NCI-H748 (cell line): ENCODE data around the gene SMG9.
A peak's percentile ranks its signal among the peaks of the same experiment; 100 is the strongest.
"Not testable (repeated sequence)": the region's sequence is repeated elsewhere in the genome, so short reads cannot be mapped to it uniquely, and the experiment has no call there.

Source experiments
- DNase-seq: peaks from one replicate; lab custom pipeline; 2025; ENCODE audit not compliant: unreplicated experiment; lab: John Stamatoyannopoulos, UW

The SMG9 gene

GRCh38 chr19:43695985-43696704 lies 58.6 kb downstream of the SMG9 start:
- DNase-seq: no peak

DNA sequence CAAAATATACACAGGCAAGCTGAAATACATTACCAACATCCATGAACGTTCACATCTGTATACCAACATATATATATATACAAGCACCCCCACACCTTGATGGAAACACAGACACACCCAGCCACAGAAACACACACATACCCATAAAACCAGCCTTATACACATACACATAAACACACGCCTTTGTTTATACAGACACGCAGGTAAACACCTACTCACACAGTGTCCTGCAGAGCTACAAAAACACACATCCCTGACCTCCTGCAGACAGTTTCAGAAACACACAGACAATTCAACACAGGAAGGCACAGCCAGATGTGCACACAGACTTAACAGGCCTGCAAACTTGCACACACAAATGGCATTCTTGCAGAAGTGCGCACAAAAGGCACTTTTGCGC lies 60.2 kb downstream of the SMG9 start:
- peak; percentile 56 for DNase-seq

- DNase-seq: no peak
Observed at GRCh38 chr19:43692877-43693276, 61.9 kb downstream of the SMG9 start.

GRCh38 chr19:43692385-43692784 lies 62.4 kb downstream of the SMG9 start:
- DNase-seq: no peak

GRCh38 chr19:43691755-43692154 lies 63.0 kb downstream of the SMG9 start:
- no peak for DNase-seq

GRCh38 chr19:43690890-43691289 lies 63.9 kb downstream of the SMG9 start:
- no peak for DNase-seq

DNA sequence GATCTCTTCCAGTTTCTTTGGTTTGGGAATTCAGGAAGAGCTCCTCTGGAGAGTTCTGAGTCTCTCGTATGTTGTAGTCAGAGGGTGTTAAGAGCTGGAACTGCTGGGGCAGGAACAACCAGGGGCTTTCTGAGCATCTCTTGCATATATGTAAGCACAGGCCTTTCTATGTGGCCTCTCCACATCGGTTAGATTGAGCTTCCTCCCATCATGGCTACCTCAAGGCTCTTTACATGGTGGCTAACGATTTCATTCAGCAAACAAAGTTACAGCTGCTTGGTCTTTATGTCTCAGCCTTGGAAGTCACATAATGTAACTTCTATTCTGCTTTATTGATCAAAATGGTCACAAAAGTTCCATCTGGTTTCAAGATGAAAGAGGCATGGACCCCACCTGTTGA lies 64.3 kb downstream of the SMG9 start:
- no peak for DNase-seq

DNA sequence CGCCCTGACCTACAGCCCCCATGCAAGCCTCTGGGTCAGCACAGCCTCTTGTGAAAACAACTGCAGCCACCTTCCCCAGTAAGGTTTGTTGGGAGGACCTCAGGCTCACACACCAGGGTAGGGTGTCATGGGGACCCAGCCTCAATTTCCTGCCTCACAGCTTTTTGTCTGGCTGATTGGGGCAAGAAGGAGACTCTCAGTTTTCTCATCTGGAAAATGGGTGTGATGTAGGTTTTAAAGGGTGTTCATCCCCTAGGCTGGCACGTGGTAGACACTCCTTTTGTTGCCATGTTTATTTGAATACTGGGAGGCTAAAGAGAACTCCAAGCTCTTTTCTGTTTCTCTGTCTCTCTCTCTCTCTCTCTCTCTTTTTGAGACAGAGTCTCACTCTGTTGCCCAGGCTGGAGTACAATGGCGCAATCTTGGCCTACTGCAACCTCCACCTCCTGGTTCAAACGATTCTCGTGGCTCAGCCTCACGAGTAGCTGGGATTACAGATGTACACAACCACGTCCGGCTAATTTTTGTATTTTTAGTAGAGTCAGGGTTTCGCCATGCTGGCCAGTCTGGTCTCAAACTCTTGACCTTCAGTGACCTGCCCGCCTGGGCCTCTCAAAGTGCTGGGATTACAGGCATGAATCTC lies 66.6 kb downstream of the SMG9 start:
- no peak for DNase-seq

GRCh38 chr19:43687660-43687997 lies 67.1 kb downstream of the SMG9 start:
- no peak for DNase-seq

- DNase-seq: no peak
Observed at GRCh38 chr19:43684326-43684725, 70.4 kb downstream of the SMG9 start.

GRCh38 chr19:43683905-43684304 lies 70.9 kb downstream of the SMG9 start:
- DNase-seq: no peak

DNA sequence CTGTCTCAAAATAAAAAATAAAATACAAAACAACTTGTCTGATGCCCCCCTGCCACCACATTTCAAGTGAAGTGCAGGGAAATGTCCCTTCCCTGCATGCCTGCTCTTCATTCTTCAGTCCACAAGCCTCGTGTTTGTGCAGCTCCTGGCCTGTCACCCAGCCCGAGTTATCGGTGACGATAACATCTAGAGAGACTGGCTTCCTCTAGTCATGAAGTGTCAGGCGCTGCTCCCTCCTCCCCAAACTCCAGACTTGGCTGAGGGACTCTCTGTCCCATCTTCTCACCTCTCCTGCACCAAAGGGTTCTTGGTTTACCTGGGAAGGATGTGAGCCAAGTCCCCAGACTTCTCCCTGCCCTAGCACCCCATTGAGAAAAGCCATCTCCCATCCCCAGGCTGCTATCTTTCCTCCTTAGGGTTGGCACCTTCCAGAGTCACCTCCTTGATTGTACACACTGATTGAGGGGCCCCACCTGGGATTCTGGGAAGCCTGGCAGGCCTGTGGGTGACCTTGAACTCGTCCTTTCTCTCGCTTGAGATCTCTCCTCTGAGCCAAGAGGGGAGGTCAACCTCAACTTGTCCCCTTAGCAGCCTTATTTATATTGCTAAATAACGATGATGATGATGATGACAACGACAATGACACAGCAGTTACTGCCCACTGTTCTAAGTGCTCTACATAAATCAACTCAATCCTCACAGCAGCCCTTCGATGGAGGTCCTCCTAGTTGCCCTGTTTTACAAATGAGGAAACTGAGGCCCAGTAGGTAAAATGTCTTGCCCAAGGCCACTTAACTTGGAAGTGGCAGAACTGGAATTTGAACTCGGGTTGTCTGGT lies 71.7 kb downstream of the SMG9 start:
- DNase-seq: no peak

- not testable (repeated sequence) for DNase-seq
Observed at GRCh38 chr19:43682269-43682668, 72.5 kb downstream of the SMG9 start.

DNA sequence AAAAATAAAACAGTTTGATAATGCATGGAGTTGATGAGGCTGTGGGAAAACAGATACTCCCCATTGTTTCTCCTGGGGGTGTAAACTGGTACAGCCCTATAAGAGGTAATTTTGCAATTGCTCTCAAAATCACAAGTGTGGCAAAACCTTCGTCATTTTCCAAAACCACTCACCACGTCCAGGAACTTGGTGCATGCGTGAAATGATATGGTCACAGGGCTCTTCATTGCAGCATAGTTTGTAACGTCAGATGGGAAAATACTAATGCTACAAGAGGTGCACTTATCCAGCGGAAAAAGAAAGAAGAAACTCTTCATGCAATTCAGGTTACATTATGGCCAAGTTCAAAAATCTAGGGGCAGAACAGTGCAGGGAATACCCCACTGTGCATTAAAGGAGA lies 72.9 kb downstream of the SMG9 start:
- DNase-seq: no peak

GRCh38 chr19:43678512-43679261 lies 76.1 kb downstream of the SMG9 start:
- no peak for DNase-seq
